ENCODE results near the gene CHP2.

Gene CHP2

GRCh38 chr16:23807028-23807427 lies 52.2 kb downstream of the CHP2 start:
- TF ChIP-seq CTCF (conservative IDR thresholded peaks at IDR 0.05; ENCODE audit: low read depth, low read length): no peak
- no peak for DNase-seq (ENCODE audit: low read depth)
- H3K4me3 ChIP-seq (ENCODE audit: low read depth, low read length): no peak overlapping the region
